NB4 (cell line): ENCODE data around the gene COPS7B.

Experiments used
- DNase-seq: peaks from one replicate; pipeline ENCODE4 v3.0.0; 2010; ENCODE audit warnings: low read depth
- H3K4me3 ChIP-seq: one replicate; pipeline ENCODE4 v1.5.1; 2011; ENCODE audit warnings: mild to moderate bottlenecking, low read depth, low read length, moderate library complexity
- MYC ChIP-seq: IDR thresholded peaks from 2 replicates; pipeline ENCODE4 v1.6.1; 2011; ENCODE audit warnings: low read depth, low read length
- POLR2A ChIP-seq: IDR thresholded peaks from 2 replicates; pipeline ENCODE4 v1.6.1; 2011; ENCODE audit warnings: mild to moderate bottlenecking; ENCODE audit not compliant: insufficient read length; ENCODE audit errors: extremely low read depth
- TF ChIP-seq, protein P1 (sequence below): IDR thresholded peaks from one replicate; pipeline ENCODE4 v1.5.1; 2012; ENCODE audit warnings: low read depth, low read length
- TF ChIP-seq, protein P2 (sequence below): IDR thresholded peaks from 2 replicates; pipeline ENCODE4 v1.6.1; 2011; ENCODE audit warnings: low read depth, low read length

COPS7B gene

GRCh38 chr2:231751042-231751815 is 35.0 kb upstream of the COPS7B start:
- no peak for DNase-seq
- TF ChIP-seq, protein P1, sequence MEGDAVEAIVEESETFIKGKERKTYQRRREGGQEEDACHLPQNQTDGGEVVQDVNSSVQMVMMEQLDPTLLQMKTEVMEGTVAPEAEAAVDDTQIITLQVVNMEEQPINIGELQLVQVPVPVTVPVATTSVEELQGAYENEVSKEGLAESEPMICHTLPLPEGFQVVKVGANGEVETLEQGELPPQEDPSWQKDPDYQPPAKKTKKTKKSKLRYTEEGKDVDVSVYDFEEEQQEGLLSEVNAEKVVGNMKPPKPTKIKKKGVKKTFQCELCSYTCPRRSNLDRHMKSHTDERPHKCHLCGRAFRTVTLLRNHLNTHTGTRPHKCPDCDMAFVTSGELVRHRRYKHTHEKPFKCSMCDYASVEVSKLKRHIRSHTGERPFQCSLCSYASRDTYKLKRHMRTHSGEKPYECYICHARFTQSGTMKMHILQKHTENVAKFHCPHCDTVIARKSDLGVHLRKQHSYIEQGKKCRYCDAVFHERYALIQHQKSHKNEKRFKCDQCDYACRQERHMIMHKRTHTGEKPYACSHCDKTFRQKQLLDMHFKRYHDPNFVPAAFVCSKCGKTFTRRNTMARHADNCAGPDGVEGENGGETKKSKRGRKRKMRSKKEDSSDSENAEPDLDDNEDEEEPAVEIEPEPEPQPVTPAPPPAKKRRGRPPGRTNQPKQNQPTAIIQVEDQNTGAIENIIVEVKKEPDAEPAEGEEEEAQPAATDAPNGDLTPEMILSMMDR, result no peak
- TF ChIP-seq POLR2A, result no peak
- H3K4me3 ChIP-seq, result no peak overlapping the region

GRCh38 chr2:231752061-231752460 is 34.2 kb upstream of the COPS7B start:
- no peak overlapping the region for H3K4me3 ChIP-seq
- no peak for TF ChIP-seq POLR2A
- no peak for TF ChIP-seq MYC
- TF ChIP-seq, protein P2, sequence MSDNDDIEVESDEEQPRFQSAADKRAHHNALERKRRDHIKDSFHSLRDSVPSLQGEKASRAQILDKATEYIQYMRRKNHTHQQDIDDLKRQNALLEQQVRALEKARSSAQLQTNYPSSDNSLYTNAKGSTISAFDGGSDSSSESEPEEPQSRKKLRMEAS, result no peak
- TF ChIP-seq, protein P1, result no peak
- DNase-seq, result no peak

DNA sequence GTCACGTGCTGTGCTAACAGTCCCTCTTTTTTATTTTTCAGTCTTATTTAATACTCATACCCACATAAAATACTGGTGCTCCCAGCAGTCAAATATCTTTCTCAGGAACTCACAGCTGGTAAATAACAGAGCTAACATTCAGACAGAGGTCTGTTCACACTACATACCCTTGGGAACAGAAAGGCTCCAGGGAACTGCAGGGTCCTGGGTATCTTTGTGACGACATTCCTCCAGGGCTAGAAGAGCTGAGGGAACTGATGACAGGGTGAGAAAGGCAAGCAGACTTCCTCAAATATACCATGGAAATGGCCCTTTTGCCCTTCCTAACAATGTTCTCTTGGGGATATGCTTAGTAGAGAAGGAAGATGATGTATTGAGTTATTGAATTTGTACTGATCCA is 24.5 kb upstream of the COPS7B start:
- TF ChIP-seq, protein P1, result no peak
- TF ChIP-seq, protein P2, result no peak
- TF ChIP-seq MYC (no peak), POLR2A (no peak)
- H3K4me3 ChIP-seq, result no peak overlapping the region
- DNase-seq, result peak; percentile 25

DNA sequence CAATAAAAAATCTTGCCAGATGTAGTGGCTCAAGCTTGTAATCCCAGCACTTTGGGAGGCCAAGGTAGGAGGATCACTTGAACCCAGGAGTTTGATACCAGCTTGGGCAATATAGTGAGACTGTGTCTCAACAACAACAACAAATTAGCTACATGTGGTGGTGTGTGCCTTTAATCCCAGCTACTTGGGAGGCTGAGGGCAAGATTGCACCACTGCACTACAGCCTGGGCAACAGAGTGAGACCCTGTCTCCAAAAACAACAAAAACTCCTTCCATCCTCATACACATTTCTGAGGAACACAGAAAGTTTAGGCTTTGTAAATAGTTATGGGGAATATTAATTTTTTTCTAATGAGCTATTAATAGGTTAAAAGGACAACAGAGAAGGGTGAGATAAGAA is 22.1 kb upstream of the COPS7B start:
- no peak overlapping the region for H3K4me3 ChIP-seq
- TF ChIP-seq, protein P1, result no peak

DNA sequence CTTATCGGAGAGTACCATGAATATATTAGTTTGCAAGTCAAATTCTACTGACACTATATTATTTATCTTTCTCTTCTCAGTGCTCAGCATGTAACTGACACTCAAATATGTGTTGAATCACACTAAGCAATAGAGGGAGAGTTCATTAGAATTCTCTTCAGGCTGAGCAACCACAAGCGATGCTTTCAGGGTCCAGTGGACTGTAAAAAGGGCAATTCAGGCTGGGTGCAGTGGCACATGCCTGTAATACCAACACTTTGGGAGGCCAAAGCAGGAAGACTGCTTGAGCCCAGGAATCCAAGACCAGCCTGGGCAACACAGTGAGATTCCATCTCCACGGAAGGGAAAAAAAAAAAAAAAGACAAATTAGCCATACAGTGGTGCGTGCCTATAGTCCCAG is 21.5 kb upstream of the COPS7B start:
- no peak for DNase-seq
- TF ChIP-seq, protein P1, result no peak
- TF ChIP-seq POLR2A (no peak), MYC (no peak)
- TF ChIP-seq, protein P2, result no peak
- no peak overlapping the region for H3K4me3 ChIP-seq

More for the DNA sequence above, 22.1 kb upstream of the COPS7B start:
- DNase-seq, result no peak

DNA sequence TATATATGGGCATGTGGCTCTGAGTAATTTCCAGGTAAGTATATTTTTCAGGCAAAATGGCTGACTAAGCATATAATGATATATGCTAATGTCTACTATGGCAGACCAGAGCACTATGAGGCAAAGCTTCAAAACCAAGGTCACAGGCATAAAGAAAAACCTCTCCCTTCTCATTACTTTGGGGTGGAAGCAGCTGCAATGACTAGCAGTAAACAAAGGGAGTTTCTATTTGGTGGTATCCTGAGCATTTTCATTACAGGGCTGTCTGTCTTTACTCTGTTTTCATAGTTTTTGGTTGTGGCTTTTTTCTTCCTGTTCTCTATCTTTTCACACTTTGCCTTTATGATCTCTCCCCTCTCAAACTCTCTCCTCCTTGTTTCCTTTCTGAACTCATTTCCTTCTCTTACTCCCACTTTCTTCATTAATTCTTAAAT is 20.7 kb upstream of the COPS7B start:
- no peak for DNase-seq
- no peak overlapping the region for H3K4me3 ChIP-seq
- TF ChIP-seq POLR2A (no peak), MYC (no peak)
- TF ChIP-seq, protein P2, result no peak
- TF ChIP-seq, protein P1, result no peak
